Astrocyte (in vitro differentiated cells and primary cell): ENCODE results near the gene ADCY5. TPM values are rescaled to one million over a fixed set of nuclear protein-coding genes. Genes with fewer than 3 reads are reported as not detected.

Source experiments
- DNase-seq: peaks from one replicate; pipeline ENCODE4 v3.0.0-alpha.2; 2010; ENCODE audit warnings: low read depth
- FAIRE-seq: peaks from 2 replicates; lab custom pipeline; 2011; peaks lifted over from hg19 to GRCh38; lab: Jason Lieb, UNC
- H2AFZ ChIP-seq: 2 replicates; pipeline ENCODE4 v1.6.0; 2012; ENCODE audit warnings: low read depth, low read length, inconsistent platforms
- H3K27ac ChIP-seq: 2 replicates; pipeline ENCODE4 v1.5.1; 2011; ENCODE audit warnings: low read depth, low read length, inconsistent platforms
- H3K27me3 ChIP-seq: 2 replicates; pipeline ENCODE4 v1.6.0; 2011; ENCODE audit warnings: low read length, inconsistent platforms; ENCODE audit not compliant: insufficient read depth
- H3K36me3 ChIP-seq: 2 replicates; pipeline ENCODE4 v1.5.1; 2011; ENCODE audit warnings: low read length, inconsistent platforms; ENCODE audit not compliant: insufficient read depth
- H3K4me1 ChIP-seq: 2 replicates; pipeline ENCODE4 v1.5.1; 2011; ENCODE audit warnings: low read length, inconsistent platforms; ENCODE audit not compliant: insufficient read depth
- H3K4me2 ChIP-seq: 2 replicates; pipeline ENCODE4 v1.6.0; 2012; ENCODE audit warnings: low read length, inconsistent platforms
- H3K4me3 ChIP-seq: 2 replicates; pipeline ENCODE4 v1.5.1; 2011; ENCODE audit warnings: low read depth, mild to moderate bottlenecking, low read length, inconsistent platforms; ENCODE audit not compliant: insufficient read depth
- H3K79me2 ChIP-seq: 2 replicates; pipeline ENCODE4 v1.6.0; 2012; ENCODE audit warnings: mild to moderate bottlenecking, low read length, inconsistent platforms; ENCODE audit not compliant: insufficient read depth
- H3K9ac ChIP-seq: 2 replicates; pipeline ENCODE4 v1.6.0; 2012; ENCODE audit warnings: mild to moderate bottlenecking, low read length, inconsistent platforms
- H3K9me3 ChIP-seq: 2 replicates; pipeline ENCODE4 v1.5.1; 2012; ENCODE audit warnings: low read depth, mild to moderate bottlenecking, low read length, inconsistent platforms; ENCODE audit not compliant: insufficient read depth
- H4K20me1 ChIP-seq: 2 replicates; pipeline ENCODE4 v1.6.0; 2012; ENCODE audit warnings: low read length, inconsistent platforms; ENCODE audit not compliant: insufficient read depth
- H3K27ac Mint-ChIP-seq: one replicate; pipeline ENCODE4 v1.8.0; 2021; ENCODE audit warnings: mild to moderate bottlenecking, mixed read lengths; ENCODE audit not compliant: unreplicated experiment
- H3K27me3 Mint-ChIP-seq: one replicate; pipeline ENCODE4 v1.8.0; 2021; ENCODE audit warnings: low read depth, mixed read lengths; ENCODE audit not compliant: unreplicated experiment
- H3K36me3 Mint-ChIP-seq: one replicate; pipeline ENCODE4 v1.8.0; 2021; ENCODE audit warnings: low read depth, mixed read lengths; ENCODE audit not compliant: unreplicated experiment
- H3K4me1 Mint-ChIP-seq: one replicate; pipeline ENCODE4 v1.8.0; 2021; ENCODE audit warnings: low read depth, mixed read lengths; ENCODE audit not compliant: unreplicated experiment
- H3K4me3 Mint-ChIP-seq: one replicate; pipeline ENCODE4 v1.8.0; 2021; ENCODE audit warnings: mild to moderate bottlenecking, moderate library complexity, mixed read lengths; ENCODE audit not compliant: unreplicated experiment
- H3K9me3 Mint-ChIP-seq: one replicate; pipeline ENCODE4 v1.8.0; 2021; ENCODE audit warnings: mild to moderate bottlenecking, mixed read lengths; ENCODE audit not compliant: unreplicated experiment
- CTCF ChIP-seq: IDR thresholded peaks from 2 replicates; pipeline ENCODE4 v1.5.1; 2011; ENCODE audit warnings: low read depth, mild to moderate bottlenecking, inconsistent platforms, low read length, moderate library complexity; ENCODE audit not compliant: insufficient read depth
- EZH2 ChIP-seq: IDR thresholded peaks from 2 replicates; pipeline ENCODE4 v1.6.1; 2012; ENCODE audit warnings: mild to moderate bottlenecking, low read length, inconsistent platforms; ENCODE audit not compliant: insufficient read depth
- total RNA-seq: library from RNA; stranded (reverse); gene quantifications from 2 replicates; pipeline ENCODE4 v1.2.1, GENCODE V29; 2021

Gene ADCY5
- total RNA-seq, 1 donor from 2014 or later = 1.2 TPM

- Mint-ChIP-seq H3K36me3 (peaks cover 5% of the 10 kb centered on the region), H3K27me3 (peaks cover 60% of the 10 kb centered on the region), H3K27ac (no peak overlapping the region), H3K4me1 (peaks cover 13% of the 10 kb centered on the region), H3K4me3 (no peak overlapping the region), H3K9me3 (peaks cover 7% of the 10 kb centered on the region)
- Histone ChIP-seq H3K4me2 (no peak overlapping the region), H3K9ac (no peak overlapping the region), H3K4me1 (no peaks in the 10 kb centered on the region), H3K27me3 (peaks cover 14% of the 10 kb centered on the region), H3K4me3 (no peak overlapping the region), H3K79me2 (no peaks in the 10 kb centered on the region), H4K20me1 (no peaks in the 10 kb centered on the region), H3K27ac (no peak overlapping the region), H3K36me3 (no peaks in the 10 kb centered on the region), H2AFZ (no peak overlapping the region), H3K9me3 (no peaks in the 10 kb centered on the region)
- FAIRE-seq (no peak), DNase-seq (no peak)
- TF ChIP-seq EZH2 = no peak
- TF ChIP-seq CTCF = no peak
Observed at GRCh38 chr3:123423031-123423430, 25.9 kb downstream of the ADCY5 start.

GRCh38 chr3:123422457-123422856, 26.4 kb downstream of the ADCY5 start:
- Mint-ChIP-seq H3K9me3 (peaks cover 7% of the 10 kb centered on the region), H3K4me1 (peaks cover 13% of the 10 kb centered on the region), H3K27me3 (peaks cover 54% of the 10 kb centered on the region), H3K27ac (no peak overlapping the region), H3K4me3 (no peak overlapping the region), H3K36me3 (peaks cover 5% of the 10 kb centered on the region)
- H2AFZ ChIP-seq = no peak overlapping the region
- H3K4me2 ChIP-seq = no peak overlapping the region
- H3K79me2 ChIP-seq = no peaks in the 10 kb centered on the region
- DNase-seq (no peak), FAIRE-seq (no peak)
- H3K4me1 ChIP-seq = no peaks in the 10 kb centered on the region
- peaks cover 12% of the 10 kb centered on the region for H3K27me3 ChIP-seq
- H3K36me3 ChIP-seq = no peaks in the 10 kb centered on the region
- no peaks in the 10 kb centered on the region for H4K20me1 ChIP-seq
- H3K4me3 ChIP-seq = no peak overlapping the region
- TF ChIP-seq EZH2 (no peak), CTCF (no peak)
- no peaks in the 10 kb centered on the region for H3K9me3 ChIP-seq
- no peak overlapping the region for H3K9ac ChIP-seq
- no peak overlapping the region for H3K27ac ChIP-seq

- peaks cover 13% of the 10 kb centered on the region for H3K4me1 Mint-ChIP-seq
- no peak overlapping the region for H3K9ac ChIP-seq
- H2AFZ ChIP-seq = no peak overlapping the region
- H3K4me3 Mint-ChIP-seq = no peak overlapping the region
- no peak overlapping the region for H3K4me2 ChIP-seq
- no peaks in the 10 kb centered on the region for H4K20me1 ChIP-seq
- peaks cover 7% of the 10 kb centered on the region for H3K9me3 Mint-ChIP-seq
- H3K79me2 ChIP-seq = no peaks in the 10 kb centered on the region
- no peak for FAIRE-seq
- H3K27me3 ChIP-seq = peaks cover 10% of the 10 kb centered on the region
- DNase-seq = peak; percentile 14
- no peaks in the 10 kb centered on the region for H3K4me1 ChIP-seq
- no peak overlapping the region for H3K4me3 ChIP-seq
- no peak for TF ChIP-seq CTCF
- H3K27me3 Mint-ChIP-seq = peaks cover 50% of the 10 kb centered on the region
- no peaks in the 10 kb centered on the region for H3K36me3 ChIP-seq
- peaks cover 5% of the 10 kb centered on the region for H3K36me3 Mint-ChIP-seq
- H3K27ac ChIP-seq = no peak overlapping the region
- H3K27ac Mint-ChIP-seq = no peak overlapping the region
- no peaks in the 10 kb centered on the region for H3K9me3 ChIP-seq
Observed at GRCh38 chr3:123421353-123422174, 27.3 kb downstream of the ADCY5 start.
